T47D (cell line): ENCODE measurements around the gene TUFM.
"Not testable (repeated sequence)": the region's sequence is repeated elsewhere in the genome, so short reads cannot be mapped to it uniquely, and the experiment has no call there.

ENCODE experiments used
- DNase-seq, 2 experiments: peaks; one replicate each; pipeline versions ENCODE4 v3.0.0 to v3.0.0-alpha.2; 2011 to 2012; ENCODE audit warnings: low read depth in 1 of 2, low spot score in 1 of 2
- JUND ChIP-seq: IDR thresholded peaks from 2 replicates; pipeline ENCODE4 v1.6.1; 2012; ENCODE audit warnings: low read depth
- in situ Hi-C: cut with HindIII; loops from 2 replicates; pipeline ENCODE4 v1.10.0; 2016; ENCODE audit warnings: low sequenced_read_pairs, low pct_unique_long_range_greater_than_20kb

Gene TUFM

DNA sequence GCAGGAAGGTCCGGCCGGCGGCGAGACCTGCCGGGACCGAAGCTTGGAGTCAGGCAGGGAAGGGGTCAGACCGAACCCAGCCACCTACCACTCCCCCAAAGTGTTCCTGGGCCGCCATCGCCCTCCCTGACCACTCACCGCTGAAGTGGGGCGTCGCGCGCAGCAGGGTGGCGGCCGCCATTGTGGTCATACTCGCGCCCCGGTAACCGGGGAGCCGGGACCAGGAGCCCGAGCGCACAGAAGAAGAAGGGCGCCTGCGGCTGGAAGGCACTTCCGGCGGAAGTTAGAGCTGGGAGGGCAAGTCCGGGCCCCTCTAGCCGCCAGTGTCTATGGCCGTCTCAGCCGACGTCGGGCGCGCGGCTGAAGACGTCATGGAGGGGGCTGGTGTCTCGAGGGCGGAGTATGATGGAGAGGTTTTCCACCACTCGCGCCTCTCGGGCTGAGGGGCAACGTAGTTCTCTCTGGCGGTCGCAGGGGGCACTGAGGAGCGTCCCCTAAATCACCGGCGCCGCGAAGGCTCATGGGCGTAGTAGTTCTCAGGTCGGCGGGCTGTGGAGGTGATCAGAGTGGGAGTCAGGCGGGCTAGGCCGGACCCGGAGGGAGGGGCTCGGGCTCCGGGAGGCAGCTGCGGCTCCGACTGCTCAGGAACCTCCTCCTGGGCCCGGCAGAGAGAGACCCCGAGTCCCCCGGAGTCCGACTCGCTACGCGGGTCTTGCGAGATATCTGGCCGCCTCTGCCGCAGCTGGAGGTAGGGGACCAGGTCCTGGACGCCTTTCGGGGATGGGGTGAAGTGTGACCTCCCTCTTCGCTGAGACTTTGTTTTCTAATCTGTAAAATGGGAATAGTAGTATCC lies at the start of gene TUFM:
Gene TUFM (minus strand): TSS at position 269 of the 853 bp plus-strand sequence. CDS start 79 bp downstream, at position 190.
- in situ Hi-C loops: no loop called here
- DNase-seq: peak; percentile 92 to 99
- TF ChIP-seq JUND: no peak

DNA sequence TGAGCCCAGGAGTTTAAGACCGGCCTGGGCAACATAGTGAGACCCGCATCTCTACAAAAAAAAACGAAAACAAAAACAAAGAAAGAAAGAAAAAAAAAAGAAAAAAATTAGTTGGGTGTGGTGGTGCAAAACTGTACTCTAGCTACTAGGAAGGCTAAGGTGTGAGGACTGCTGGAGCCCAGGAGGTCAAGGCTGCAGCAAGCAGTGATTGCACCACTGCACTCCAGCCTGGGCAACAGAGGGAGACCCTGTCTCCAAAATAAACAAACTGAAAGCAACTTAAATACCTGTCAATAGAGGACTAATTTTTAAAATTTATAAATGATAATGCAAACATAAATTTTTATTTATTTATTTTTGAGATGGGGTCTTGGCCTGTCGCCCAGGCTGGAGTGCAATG lies 49.5 kb upstream of the TUFM start:
- in situ Hi-C loops: no loop called here
- no peak for TF ChIP-seq JUND
- DNase-seq: no peak

DNA sequence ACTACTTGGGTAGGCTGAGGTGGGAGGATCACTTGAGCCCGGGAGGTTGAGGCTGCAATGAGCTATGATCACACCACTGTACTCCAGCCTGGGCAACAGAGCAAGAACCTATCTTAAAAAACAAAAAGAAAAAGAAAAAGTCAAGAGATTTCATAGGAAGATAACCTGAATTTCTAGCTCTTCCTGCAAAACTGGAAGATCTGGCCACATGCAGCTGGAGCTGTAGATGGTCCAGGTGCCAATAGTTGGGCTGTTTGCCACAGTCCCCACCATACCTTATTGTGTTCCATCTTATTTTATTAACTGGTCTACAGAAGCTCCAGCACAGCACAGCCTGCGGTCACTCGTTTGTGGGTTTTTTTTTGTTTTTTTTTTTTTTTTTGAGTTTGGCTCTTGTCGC lies 47.1 kb upstream of the TUFM start:
- in situ Hi-C loops: no loop called here
- TF ChIP-seq JUND: no peak
- DNase-seq: peak in 1 of 2 experiments; percentile 52

DNA sequence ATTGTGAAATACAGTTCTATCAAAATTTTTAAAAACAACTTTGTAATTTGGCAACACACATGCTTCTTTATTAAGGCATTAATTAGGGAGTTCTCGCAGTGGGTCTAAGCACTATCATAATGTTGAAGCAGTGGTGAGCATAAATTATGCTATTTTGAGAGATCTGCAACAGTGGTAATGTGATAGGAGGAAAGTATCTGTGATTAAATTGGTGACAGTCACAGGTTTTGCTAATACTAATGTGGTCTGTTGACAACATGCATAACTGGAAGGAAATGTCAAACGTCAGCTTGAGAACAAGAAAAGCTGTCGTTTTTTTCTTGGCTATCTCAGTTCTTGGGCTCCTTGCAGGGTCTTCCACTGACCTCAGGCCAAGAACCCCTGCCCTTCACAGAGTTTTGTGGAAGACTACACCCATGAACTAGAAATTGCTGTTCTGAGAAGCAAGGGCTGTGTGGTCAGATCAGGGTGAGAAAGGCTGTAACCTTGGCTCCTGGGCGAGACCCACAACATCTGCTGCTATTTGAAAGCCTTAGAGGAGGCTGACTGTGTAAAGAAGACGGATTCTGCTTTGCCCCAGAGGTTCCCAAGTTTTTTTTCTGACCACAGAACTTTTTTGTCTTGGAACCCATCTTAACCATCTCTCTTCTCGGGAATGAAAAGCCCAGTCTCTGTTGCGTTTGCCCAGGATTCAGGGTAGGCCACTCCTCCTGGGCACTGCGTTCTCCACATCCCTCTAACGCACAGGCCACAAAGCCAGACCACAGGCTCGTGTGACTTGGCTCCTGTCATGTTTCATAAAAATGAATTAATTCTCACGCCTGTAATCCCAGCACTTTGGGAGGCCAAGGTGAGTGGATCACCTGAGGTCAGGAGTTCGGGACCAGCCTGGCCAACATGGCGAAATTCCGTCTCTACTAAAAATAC lies 46.1 kb upstream of the TUFM start:
- in situ Hi-C loops: no loop called here
- DNase-seq: no peak
- no peak for TF ChIP-seq JUND

DNA sequence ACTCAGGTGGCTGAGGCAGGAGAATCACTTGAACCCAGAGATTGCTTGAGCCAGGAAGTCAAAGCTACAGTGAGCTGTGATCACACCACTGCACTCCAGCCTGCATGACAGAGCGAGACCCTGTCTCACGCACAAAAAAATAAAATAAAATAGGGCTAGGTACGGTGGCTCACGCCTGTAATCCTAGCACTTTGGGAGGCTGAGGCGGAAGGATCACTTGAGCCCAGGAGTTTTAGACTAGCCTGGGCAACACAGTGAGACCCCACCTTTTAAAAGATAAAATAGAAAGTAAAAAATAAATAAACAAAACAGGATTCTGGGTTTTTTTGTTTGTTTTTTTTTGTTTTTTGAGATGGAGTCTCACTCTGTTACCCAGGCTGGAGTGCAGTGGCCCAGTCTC lies 44.2 kb upstream of the TUFM start:
- DNase-seq, in situ Hi-C loops: not testable (repeated sequence)

DNA sequence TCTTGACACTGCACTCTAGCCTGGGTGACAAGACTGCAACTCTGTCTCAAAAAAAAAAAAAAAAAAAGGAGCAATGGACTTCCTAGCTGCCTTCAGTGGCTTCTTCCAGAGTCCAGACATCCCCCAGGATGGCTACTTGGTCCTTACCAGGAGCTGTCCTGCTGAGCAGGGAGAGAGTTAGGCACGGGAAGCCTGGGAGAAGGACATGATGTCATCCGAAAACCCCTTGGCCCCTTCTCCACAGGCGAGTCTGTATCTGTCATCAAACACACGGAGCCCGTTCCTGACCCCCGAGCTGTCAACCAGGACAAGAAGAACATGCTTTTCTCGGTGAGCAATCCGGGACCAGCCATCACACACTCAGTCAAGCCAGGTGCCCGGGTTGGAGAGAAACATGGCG lies 40.8 kb upstream of the TUFM start:
- TF ChIP-seq JUND: no peak
- no peak for DNase-seq
- in situ Hi-C loops: no loop called here

DNA sequence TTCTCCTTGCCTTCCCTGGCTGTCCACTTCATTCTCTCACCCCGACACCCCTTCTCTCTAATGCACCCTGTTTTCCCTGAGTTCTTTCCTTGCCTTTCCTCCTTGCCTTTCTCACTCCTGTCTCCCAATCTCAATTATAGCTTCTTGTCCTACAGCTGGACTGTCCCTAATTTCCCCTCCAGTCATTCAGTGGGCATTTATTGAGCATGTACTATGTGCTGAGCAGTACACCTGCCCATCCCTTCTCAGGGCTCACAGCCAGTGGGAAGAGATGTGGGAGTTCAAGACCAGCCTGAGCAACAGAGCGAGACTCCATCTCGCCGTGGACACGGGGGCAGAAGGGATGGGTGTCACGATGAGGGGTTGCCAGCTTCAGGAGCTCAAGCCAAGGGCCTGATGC lies 37.9 kb upstream of the TUFM start:
- in situ Hi-C loops: no loop called here
- DNase-seq: no peak
- TF ChIP-seq JUND: no peak

DNA sequence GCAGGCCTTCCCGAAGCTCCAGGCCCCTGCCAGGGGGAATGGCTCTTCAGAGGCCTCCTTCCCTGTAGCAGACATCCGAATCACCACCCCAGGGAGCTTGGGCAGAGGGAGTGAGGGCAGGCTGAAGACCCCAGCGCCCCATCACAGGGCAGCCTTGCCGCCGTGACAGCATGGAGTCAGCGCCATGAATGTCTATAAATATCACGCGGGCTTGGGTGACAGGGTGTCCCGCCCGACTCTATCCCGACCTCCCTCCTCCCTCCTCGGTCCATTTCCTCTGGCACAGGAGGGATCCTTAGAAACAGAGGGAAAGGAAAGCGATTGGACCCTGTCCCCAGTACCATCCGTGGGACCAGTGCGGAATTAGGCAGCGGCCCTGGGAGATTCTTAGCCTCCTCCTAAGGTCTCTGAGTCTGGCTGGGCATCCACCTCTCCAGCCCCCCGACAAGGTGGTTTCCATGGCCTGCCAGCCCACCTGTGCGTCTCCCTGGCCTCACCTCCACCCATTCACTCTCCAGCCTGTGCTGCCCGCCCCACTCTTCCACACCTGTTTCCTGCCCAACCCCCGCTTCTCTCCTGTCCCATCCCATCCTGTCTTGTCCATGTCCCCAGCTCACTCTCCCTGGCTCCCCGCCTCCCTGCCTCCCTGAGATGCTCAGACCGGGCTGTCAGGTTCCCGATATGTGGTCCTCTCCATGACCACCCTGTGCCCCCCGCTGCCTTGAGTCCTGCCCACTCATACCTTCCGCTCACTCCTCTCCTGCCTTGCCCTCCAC lies 37.3 kb upstream of the TUFM start:
- no peak for TF ChIP-seq JUND
- in situ Hi-C loops: no loop called here
- DNase-seq: no peak

DNA sequence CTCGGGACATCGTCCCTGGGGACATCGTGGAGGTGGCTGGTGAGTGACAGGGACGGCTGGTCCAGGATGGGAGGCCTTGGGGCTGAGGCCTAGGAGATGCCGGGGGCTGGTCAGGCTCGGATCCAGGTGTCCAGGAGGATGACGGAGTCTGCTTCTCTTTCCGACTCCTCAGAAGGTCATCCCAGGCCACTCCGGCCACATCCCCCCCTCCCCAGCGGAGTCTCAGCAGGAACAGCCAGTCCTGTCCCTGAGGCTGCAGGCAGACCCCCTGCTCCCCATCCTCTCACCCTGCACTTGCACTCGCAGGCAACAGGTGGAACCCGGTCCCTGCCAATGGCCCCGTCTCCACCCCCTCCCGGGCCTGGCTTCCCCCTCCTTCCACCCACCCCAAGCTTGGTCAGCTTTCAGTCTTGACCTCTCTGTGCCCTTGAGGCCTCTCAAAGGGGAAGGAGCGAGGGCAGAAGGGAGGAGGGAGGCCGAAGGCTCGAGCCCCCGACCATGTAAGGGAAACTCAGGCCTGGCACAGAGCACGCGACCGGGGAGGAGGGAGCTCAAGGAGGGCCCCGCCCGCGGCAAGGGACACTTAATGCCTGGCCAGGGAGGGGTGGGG lies 36.5 kb upstream of the TUFM start:
- in situ Hi-C loops: no loop called here
- no peak for TF ChIP-seq JUND
- no peak for DNase-seq

DNA sequence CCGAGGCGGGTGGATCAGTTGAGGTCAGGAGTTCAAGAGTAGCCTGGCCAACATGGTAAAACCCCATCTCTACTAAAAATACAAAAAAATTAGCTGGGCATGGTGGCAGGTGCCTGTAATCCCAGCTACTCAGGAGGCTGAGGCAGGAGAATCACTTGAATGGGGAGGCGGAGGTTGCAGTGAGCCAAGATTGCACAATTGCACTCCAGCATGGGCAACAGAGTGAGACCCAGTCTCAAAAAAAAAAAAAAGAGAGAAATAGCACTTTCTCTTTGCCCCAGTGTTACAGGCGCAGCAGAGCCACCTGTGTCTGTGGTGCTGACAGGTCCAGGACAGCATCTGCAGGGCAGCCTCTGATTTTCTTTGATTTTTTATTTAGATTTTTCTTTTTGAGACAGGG lies 35.4 kb upstream of the TUFM start:
- in situ Hi-C loops: not testable (repeated sequence)

DNA sequence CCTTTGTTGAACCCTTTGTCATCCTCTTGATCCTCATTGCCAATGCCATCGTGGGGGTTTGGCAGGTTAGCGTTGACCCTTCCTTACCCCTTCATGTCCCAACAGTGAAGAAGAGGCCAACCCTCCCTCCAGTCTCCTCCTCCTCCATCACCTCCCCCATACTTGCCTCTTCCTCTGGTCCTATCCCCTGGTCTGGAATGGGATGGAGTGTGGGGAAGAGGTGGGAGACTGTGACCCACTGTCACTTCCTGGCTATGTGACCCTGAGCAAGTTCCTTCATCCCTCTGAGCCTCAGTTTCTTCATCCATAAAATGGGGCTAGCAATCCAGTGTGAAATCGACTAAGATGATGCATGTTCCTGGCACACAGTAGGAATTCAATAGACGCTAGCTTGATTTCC lies 34.8 kb upstream of the TUFM start:
- DNase-seq: no peak
- TF ChIP-seq JUND: no peak
- in situ Hi-C loops: no loop called here

More for the DNA sequence above, 35.4 kb upstream of the TUFM start:
- not testable (repeated sequence) for DNase-seq

DNA sequence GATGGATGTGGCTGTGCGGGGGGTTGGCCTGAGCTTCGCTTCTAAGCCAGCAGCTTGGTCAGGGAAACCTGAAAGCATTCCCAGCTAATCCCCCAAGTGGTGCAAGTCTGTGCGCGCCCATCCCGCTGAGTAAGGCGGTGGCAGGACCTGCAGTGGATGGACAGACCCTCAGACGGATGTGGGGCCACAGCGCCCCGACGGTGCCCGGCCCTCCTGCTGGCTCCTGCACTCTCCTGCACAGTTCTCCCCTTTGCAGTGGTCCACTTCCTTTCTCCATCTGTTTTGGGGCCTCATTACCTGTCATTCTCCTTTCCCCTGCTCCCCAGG lies 34.4 kb upstream of the TUFM start:
- in situ Hi-C loops: no loop called here
- no peak for TF ChIP-seq JUND
- DNase-seq: no peak
